NK-92 treated with Interleukin-12 subunit alpha and Interleukin-12 subunit beta, amount 100 ng/mL, for 24 hours (cell line): Measurements from ENCODE around the gene CHRNE.
"Not testable (repeated sequence)": the region's sequence is repeated elsewhere in the genome, so short reads cannot be mapped to it uniquely, and the experiment has no call there.

Experiments
- DNase-seq: peaks from one replicate; lab custom pipeline; 2025; lab: John Stamatoyannopoulos, UW

The CHRNE gene

GRCh38 chr17:4906642-4907041, 3.7 kb upstream of the CHRNE start:
- not testable (repeated sequence) for DNase-seq

DNA sequence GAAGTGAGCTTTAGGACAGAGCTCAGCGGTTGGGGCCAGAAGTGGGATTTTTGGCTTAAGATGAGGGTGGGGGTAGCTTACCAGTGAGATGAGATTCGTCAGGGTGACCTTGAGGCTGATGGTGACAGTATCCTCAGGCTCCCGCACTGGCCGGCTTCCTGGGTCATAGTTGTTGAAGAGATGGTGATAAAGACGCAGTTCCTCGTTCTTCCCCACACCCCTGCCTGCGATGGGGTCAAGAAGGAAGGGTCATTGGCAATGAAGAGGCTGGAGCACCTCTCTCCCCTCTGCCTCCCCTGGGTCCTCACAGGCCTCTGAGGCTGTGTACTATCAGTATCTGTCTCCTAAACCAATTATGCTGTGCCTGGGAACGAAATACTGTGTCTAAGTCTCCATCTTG, 358 bp downstream of the CHRNE start:
- DNase-seq, result no peak

DNA sequence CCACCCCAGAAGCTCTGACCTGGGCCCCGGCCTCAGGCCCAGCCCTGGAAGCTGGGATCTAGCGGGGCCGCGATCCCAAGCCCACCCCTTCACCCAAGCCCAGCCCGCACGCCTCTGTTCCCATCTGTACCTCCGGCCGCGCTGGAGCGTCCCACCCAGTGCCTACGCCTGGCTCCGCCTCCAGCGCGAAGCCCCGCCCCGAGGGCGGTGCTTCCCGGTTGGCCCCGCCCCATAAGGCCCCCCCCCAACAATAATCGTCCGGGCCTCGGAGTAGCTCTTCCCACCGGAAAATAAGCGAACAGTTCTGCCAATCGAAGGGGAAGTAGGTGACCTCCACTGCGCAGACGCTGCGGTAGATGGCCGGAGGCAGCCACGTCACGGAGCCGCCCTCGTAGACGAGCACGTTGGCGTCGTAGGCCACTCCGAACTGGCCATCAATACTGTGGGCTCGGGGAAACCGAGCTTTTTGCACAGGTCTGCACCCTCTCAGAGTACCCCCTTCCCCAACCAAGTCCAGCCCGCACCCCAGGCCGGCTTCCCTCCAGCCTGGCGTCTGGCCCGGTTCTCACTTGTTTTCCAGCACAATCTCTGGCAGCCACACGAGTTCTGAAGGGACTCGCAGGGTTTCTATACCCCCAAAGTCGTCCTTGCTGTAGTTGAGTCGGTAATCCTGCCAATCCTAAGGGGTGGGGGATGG, 1.1 kb downstream of the CHRNE start:
- no peak for DNase-seq

DNA sequence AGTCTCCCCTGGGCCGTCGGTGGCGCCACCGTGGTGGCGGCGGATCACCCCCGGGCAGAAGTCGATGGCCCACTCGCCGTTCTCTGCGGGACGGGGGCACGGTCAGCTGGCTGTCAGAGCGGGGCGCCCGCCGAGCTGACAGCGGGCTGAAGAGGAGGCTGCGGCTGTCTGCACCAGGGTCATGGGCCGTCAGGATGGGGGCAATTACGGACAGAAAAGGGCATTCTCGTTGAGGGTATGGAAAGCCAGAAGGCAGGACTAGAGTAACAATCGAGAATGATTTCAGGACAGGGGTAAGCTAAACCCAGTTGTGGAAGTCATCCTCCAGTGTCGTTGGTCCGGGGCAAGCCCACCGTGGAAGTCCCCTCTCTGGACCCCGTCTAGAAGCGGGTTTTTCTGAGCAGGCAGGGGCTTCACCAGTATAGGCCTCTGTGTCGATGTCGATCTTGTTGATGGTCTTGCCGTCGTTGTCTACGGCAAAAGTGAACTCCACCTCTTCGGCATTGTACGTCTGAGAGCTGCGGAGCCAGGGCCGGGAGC, 1.7 kb downstream of the CHRNE start:
- no peak for DNase-seq

- no peak for DNase-seq
Measured at GRCh38 chr17:4900231-4901107, 2.4 kb downstream of the CHRNE start.

DNA sequence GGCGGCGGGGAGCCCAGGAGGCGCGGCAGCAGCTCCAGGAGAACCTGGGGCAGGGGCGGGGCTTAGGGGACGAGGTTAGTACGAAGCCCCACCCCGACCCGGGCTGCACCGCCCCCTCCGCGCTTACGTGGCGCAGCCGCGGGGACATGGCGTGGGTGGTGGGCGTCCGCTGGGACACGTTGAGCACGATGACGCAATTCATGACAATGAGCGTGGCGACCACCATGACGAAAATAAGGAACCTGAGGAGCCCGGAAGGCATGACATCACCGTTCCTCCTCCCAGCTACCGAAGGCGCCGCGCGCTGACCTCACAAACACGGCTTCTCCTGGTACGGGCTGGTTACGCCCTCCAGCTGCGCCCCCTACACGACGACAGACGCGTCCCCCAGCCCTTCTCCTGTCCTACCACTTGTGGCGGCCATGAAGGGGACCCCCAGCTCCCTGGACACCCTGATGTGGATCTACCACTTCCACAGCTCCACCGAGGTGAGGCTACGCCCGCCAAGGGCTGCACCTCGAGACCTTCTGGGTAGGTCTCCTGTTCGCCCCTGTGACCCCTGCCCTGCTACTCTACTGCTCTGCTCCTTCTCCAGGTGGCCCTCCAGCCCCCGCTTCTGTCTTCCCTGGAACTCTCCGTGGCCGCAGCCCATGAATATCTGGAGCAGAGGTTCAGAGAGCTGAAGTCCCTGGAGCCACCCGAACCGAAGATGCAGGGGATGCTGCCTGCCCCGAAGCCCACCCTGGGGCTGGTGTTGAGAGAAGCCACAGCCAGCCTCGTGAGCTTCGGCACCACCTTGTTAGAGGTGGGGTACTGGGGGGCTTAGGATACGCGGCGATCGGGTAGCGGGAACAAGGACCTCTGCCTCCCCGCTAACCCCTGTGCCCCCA, 3.3 kb downstream of the CHRNE start, which contains the start of gene C17orf107:
C17orf107 (plus strand) TSS at position 196 of the 890 bp plus-strand sequence; CDS start at position 423, 227 bp downstream.
- no peak for DNase-seq

DNA sequence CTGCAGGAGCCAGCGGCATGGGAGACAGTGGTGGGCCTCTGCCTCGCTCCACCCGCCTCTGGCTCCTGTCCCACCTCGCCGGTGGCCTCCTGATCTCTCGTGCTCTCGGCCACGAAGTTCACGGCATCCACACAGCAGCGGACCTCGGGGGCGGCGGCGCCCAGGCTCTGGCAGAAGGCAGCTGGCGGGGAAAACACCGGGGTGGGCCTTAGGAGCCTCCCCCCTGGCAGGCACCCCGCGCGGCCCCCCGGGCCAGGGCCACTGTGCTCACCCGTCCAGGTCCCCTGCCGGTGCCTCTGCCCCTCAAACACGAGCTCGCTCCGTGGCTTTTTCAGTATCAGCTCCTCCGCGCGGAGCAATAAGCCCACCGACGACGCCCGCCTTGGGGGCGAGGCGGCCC, 4.0 kb downstream of the CHRNE start:
- DNase-seq, result no peak

DNA sequence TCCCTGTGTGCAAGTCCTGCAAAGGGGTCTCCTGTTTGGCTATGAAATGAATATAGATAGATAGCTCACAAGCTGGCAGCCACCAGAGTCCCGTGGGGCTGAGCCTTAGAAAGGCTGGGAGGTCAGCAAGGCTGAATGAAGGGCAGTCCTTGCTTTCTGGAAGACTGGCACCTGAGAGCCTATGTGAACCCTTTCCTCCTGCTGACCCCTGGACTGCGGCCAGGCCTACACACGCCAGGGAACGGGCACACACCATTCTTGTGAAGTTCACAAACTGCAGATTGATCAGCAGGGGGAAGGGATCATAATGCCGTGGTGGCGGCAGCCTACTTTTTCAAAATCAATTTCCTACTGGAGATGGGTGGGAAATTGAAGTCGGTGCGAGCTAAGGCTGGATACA, 4.5 kb downstream of the CHRNE start:
- no peak for DNase-seq

DNA sequence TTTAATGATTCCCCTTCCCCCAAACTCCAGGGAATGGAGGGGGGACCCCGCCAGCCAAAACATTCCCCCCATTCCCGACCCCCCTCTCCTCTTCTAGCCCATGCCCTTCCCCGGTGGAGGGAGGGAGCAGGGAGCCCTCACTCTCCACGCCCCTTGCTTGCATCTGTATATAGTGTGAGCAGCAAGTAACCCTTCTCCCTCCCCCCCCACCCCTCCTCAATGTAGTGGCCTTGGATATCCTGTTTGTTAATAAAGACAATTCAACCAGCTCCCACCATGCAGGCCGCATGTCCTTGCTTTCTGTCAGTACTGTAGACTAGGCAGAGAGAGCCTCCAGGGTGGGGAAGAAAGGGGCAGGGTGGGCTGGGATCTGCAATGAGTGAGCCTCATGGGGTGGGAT, 5.1 kb downstream of the CHRNE start:
- no peak for DNase-seq

GRCh38 chr17:4897198-4897687, 5.7 kb downstream of the CHRNE start:
- DNase-seq, result no peak

DNA sequence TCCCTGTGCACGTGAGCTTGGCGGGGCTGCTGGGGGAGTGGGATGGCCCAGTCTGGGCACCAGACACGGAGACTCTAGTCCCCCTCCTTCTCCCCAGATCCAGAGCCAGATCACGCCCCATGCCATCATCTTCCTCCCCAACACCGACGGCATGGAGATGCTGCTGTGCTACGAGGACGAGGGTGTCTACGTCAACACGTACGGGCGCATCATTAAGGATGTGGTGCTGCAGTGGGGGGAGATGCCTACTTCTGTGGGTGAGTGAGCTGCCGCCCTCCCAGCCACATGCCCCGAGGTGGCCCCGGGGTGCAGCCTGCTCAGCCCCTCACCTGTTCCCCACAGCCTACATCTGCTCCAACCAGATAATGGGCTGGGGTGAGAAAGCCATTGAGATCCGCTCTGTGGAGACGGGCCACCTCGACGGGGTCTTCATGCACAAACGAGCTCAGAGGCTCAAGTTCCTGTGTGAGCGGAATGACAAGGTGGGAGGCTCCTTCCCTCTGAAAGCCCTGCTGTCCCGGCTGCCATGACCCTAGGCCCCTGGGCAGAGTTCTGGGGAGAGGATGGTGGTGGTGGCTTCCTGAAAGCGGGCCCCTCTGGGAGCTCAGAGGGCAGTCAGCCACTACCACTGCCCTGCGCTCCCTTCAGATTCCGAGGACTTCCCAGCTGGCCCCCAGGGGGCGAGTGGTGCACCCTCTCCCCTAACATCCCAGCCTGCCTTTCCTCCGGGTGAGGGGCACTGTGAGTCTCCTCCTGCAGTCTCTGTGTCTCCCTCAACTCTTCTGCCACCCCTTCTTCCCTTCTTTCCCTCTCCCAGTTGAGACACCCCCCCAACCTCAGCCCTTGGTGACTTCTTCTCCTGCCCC, 6.3 kb downstream of the CHRNE start:
- no peak for DNase-seq

GRCh38 chr17:4895657-4896331, 7.1 kb downstream of the CHRNE start:
- DNase-seq, result no peak

- DNase-seq, result no peak
Measured at GRCh38 chr17:4895121-4895520, 7.8 kb downstream of the CHRNE start.

DNA sequence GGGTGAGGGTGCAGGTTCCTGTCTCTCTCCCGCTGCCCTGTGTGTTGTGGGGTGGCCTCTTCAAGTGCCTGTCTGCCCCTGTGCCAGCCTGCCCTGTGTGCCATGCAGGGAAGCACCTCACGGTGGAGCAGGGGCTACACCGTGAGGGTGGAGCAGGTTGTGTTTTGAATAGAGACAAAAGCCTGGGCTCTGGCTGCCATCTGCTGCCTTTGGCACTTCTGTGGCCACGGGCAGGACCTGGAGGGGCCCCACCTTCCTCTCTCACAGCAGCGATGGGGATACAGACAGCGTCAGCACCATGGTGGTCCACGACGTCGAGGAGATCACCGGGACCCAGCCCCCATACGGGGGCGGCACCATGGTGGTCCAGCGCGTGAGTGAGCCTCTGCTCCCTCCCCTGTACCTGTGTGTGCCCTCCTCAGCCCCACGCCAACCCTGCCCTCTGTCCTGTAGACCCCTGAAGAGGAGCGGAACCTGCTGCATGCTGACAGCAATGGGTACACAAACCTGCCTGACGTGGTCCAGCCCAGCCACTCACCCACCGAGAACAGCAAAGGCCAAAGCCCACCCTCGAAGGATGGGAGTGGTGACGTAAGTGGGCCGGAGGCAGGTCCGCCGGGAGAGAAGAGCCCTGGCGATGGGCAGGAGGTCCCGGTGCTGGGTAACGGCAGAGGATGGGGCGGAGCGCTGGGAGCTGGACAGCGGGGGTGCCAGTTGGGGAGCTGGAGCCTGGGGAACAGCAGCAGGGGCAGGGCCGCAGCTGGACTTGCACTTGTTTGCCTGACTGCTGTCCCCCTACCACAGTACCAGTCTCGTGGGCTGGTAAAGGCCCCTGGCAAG, 9.0 kb downstream of the CHRNE start:
- DNase-seq, result no peak

DNA sequence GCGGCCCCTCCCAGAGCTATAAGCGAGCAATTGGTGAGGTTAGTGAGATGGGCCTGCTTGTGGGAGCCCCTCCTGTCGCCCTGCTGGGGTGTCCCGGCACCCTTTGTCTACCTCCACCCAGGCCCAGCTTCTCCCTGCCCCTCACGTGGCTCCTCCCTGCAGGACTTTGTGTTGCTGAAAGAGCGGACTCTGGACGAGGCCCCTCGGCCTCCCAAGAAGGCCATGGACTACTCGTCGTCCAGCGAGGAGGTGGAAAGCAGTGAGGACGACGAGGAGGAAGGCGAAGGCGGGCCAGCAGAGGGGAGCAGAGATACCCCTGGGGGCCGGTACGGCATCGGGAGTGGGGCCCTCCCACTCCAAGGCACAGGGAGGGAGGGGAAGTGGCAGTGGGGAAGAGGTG, 9.6 kb downstream of the CHRNE start:
- DNase-seq, result no peak

GRCh38 chr17:4892499-4893221, 10.2 kb downstream of the CHRNE start:
- no peak for DNase-seq

- no peak for DNase-seq
Measured at GRCh38 chr17:4891411-4892410, 11.2 kb downstream of the CHRNE start.
